ENCODE data around the gene CEP89.

CEP89 gene

GRCh38 chr19:32864318-32865007 is 107.3 kb downstream of the CEP89 start:
- no peak for TF ChIP-seq CTCF (IDR thresholded peaks at IDR 0.05; ENCODE audit: control insufficient read depth, extremely low read depth, insufficient read depth)
- H3K4me3 ChIP-seq (ENCODE audit: low read depth, low read length) = no peak overlapping the region
- no peak for DNase-seq (ENCODE audit: low read depth)

- H3K4me3 ChIP-seq (ENCODE audit: low read depth, low read length) = no peak overlapping the region
- TF ChIP-seq CTCF (IDR thresholded peaks at IDR 0.05; ENCODE audit: control insufficient read depth, extremely low read depth, insufficient read depth) = no peak
Observed at GRCh38 chr19:32863841-32864240, 107.9 kb downstream of the CEP89 start.

GRCh38 chr19:32863301-32863700 is 108.5 kb downstream of the CEP89 start:
- H3K4me3 ChIP-seq (ENCODE audit: low read depth, low read length) = no peak overlapping the region
- no peak for DNase-seq (ENCODE audit: low read depth)
- no peak for TF ChIP-seq CTCF (IDR thresholded peaks at IDR 0.05; ENCODE audit: control insufficient read depth, extremely low read depth, insufficient read depth)

More at GRCh38 chr19:32863841-32864240, 107.9 kb downstream of the CEP89 start:
- no peak for DNase-seq (ENCODE audit: low read depth)

GRCh38 chr19:32862741-32863140 is 109.0 kb downstream of the CEP89 start:
- DNase-seq (ENCODE audit: low read depth) = no peak
- no peak for TF ChIP-seq CTCF (IDR thresholded peaks at IDR 0.05; ENCODE audit: control insufficient read depth, extremely low read depth, insufficient read depth)

GRCh38 chr19:32862173-32862572 is 109.6 kb downstream of the CEP89 start:
- no peak for TF ChIP-seq CTCF (IDR thresholded peaks at IDR 0.05; ENCODE audit: control insufficient read depth, extremely low read depth, insufficient read depth)
- DNase-seq (ENCODE audit: low read depth) = no peak
- no peak overlapping the region for H3K4me3 ChIP-seq (ENCODE audit: low read depth, low read length)

More at GRCh38 chr19:32862741-32863140, 109.0 kb downstream of the CEP89 start:
- no peak overlapping the region for H3K4me3 ChIP-seq (ENCODE audit: low read depth, low read length)

GRCh38 chr19:32861596-32861995 is 110.2 kb downstream of the CEP89 start:
- DNase-seq (ENCODE audit: low read depth) = no peak
- TF ChIP-seq CTCF (IDR thresholded peaks at IDR 0.05; ENCODE audit: control insufficient read depth, extremely low read depth, insufficient read depth) = no peak
- no peak overlapping the region for H3K4me3 ChIP-seq (ENCODE audit: low read depth, low read length)

GRCh38 chr19:32859591-32859990 is 112.2 kb downstream of the CEP89 start:
- no peak overlapping the region for H3K4me3 ChIP-seq (ENCODE audit: low read depth, low read length)
- no peak for TF ChIP-seq CTCF (IDR thresholded peaks at IDR 0.05; ENCODE audit: control insufficient read depth, extremely low read depth, insufficient read depth)

More at GRCh38 chr19:32859591-32859990, 112.2 kb downstream of the CEP89 start:
- DNase-seq (ENCODE audit: low read depth) = no peak
